WERI-Rb-1 (cell line): ENCODE results near the gene CTIF.

Experiments used
- DNase-seq: peaks from one replicate; pipeline ENCODE4 v3.0.0-alpha.2; 2020
- H3K27ac ChIP-seq: fragments of 250-450 bp; sonication (Bioruptor Pico); 2 replicates; pipeline ENCODE4 v1.5.1; 2020; ENCODE audit warnings: mild to moderate bottlenecking, moderate library complexity
- H3K27me3 ChIP-seq: fragments of 250-450 bp; sonication (Bioruptor Pico); 2 replicates; pipeline ENCODE4 v1.5.1; 2021; ENCODE audit warnings: mild to moderate bottlenecking, low read depth, moderate library complexity; ENCODE audit not compliant: insufficient read depth, severe bottlenecking
- H3K36me3 ChIP-seq: fragments of 250-450 bp; sonication (Bioruptor Pico); 2 replicates; pipeline ENCODE4 v1.5.1; 2020; ENCODE audit warnings: mild to moderate bottlenecking, moderate library complexity
- H3K4me3 ChIP-seq: 2 replicates; pipeline ENCODE4 v1.5.1; 2011; ENCODE audit warnings: low read depth, mild to moderate bottlenecking, control low read depth, low read length
- H3K9me3 ChIP-seq: fragments of 250-450 bp; sonication (Bioruptor Pico); 2 replicates; pipeline ENCODE4 v1.5.1; 2021; ENCODE audit warnings: mild to moderate bottlenecking, moderate library complexity; ENCODE audit not compliant: severe bottlenecking
- CTCF ChIP-seq: IDR thresholded peaks from 2 replicates; pipeline ENCODE4 v1.5.1; 2011; ENCODE audit warnings: low read depth, mild to moderate bottlenecking, control low read depth, inconsistent platforms, low read length

Gene CTIF

GRCh38 chr18:48837676-48838075 lies 298.8 kb downstream of the CTIF start:
- no peak overlapping the region for H3K27ac ChIP-seq

GRCh38 chr18:48838166-48838775 lies 299.4 kb downstream of the CTIF start:
- Histone ChIP-seq H3K4me3 (no peak overlapping the region), H3K9me3 (no peaks in the 10 kb centered on the region), H3K27me3 (no peaks in the 10 kb centered on the region), H3K36me3 (no peaks in the 10 kb centered on the region; the same call in 1 of the 2 replicates), H3K27ac (peak overlapping the region; percentile 58)
- no peak for TF ChIP-seq CTCF
- DNase-seq, result no peak

More at GRCh38 chr18:48837676-48838075, 298.8 kb downstream of the CTIF start:
- no peak for DNase-seq
- no peak for TF ChIP-seq CTCF
- Histone ChIP-seq H3K9me3 (no peaks in the 10 kb centered on the region), H3K27me3 (no peaks in the 10 kb centered on the region), H3K36me3 (no peaks in the 10 kb centered on the region; the same call in 1 of the 2 replicates), H3K4me3 (no peak overlapping the region)

- H3K27me3 ChIP-seq, result no peaks in the 10 kb centered on the region
- H3K27ac ChIP-seq, result peak overlapping the region; percentile 58
Observed at GRCh38 chr18:48838921-48839818, 300.3 kb downstream of the CTIF start.

GRCh38 chr18:48839819-48840490 lies 301.1 kb downstream of the CTIF start:
- H3K27me3 ChIP-seq, result no peaks in the 10 kb centered on the region
- TF ChIP-seq CTCF, result no peak
- no peak for DNase-seq
- no peak overlapping the region for H3K4me3 ChIP-seq
- no peaks in the 10 kb centered on the region for H3K9me3 ChIP-seq
- peak overlapping the region; percentile 34 for H3K27ac ChIP-seq
- no peaks in the 10 kb centered on the region for H3K36me3 ChIP-seq

More at GRCh38 chr18:48838921-48839818, 300.3 kb downstream of the CTIF start:
- H3K9me3 ChIP-seq, result no peaks in the 10 kb centered on the region
- no peak overlapping the region for H3K4me3 ChIP-seq
- TF ChIP-seq CTCF, result no peak
- peak; percentile 54 for DNase-seq
- no peaks in the 10 kb centered on the region; the same call in 1 of the 2 replicates for H3K36me3 ChIP-seq

GRCh38 chr18:48840491-48840877 lies 301.7 kb downstream of the CTIF start:
- Histone ChIP-seq H3K9me3 (no peaks in the 10 kb centered on the region), H3K4me3 (no peak overlapping the region)
- DNase-seq, result no peak

More at GRCh38 chr18:48840491-48840877, 301.7 kb downstream of the CTIF start:
- Histone ChIP-seq H3K27ac (no peak overlapping the region), H3K36me3 (no peaks in the 10 kb centered on the region), H3K27me3 (no peaks in the 10 kb centered on the region)
- no peak for TF ChIP-seq CTCF
